ENCODE results near the gene SDF2L1. TPM values are rescaled to one million over a fixed set of nuclear protein-coding genes. Genes with fewer than 3 reads are reported as not detected.

Gene SDF2L1
- total and polyA plus RNA-seq, 2 donors (not counting 3 experiments of a cell fraction or from before 2014, with no cell fraction given): 66.7 to 79.5 TPM

GRCh38 chr22:21669026-21669425, 26.9 kb downstream of the SDF2L1 start:
- Histone ChIP-seq H3K9ac (replicated peaks; ENCODE audit: extremely low read depth, insufficient read depth, low read length) (no peak overlapping the region), H2AFZ (ENCODE audit: low read depth, low read length) (no peak overlapping the region), H3K4me3 (replicated peaks in 1 of 3; ENCODE audit: insufficient read depth in 1 of 3, low read depth in 1 of 3, low read length in 3 of 3) (no peak overlapping the region), H3K4me2 (ENCODE audit: insufficient read depth, low read length) (no peak overlapping the region), H3K79me2 (ENCODE audit: control insufficient read depth, insufficient read depth, low read length) (peaks cover 8% of the 10 kb centered on the region), H3K27me3 (ENCODE audit: control insufficient read depth in 2 of 2, insufficient read depth in 2 of 2, low read length in 2 of 2) (no peaks in the 10 kb centered on the region), H3K9me3 (replicated peaks; ENCODE audit: control insufficient read depth, insufficient read depth, low read length) (no peaks in the 10 kb centered on the region), H3K4me1 (ENCODE audit: control insufficient read depth, extremely low read depth, insufficient read depth, low read length) (peaks cover 7% of the 10 kb centered on the region), H4K20me1 (replicated peaks; ENCODE audit: control insufficient read depth, extremely low read depth, insufficient read depth, low read length) (no peaks in the 10 kb centered on the region), H3K9me1 (replicated peaks; ENCODE audit: control insufficient read depth, extremely low read depth, insufficient read depth, low read length) (no peaks in the 10 kb centered on the region), H3K27ac (ENCODE audit: insufficient read depth, low read depth, low read length) (no peak overlapping the region), H3K36me3 (ENCODE audit: control insufficient read depth in 2 of 2, extremely low read depth in 1 of 2, insufficient read depth in 2 of 2, low read length in 2 of 2) (peaks cover 0 to 25% of the 10 kb centered on the region in 2 experiments)
- FAIRE-seq (no peak), DNase-seq (ENCODE audit: low read depth, low spot score) (no peak)
- dilution Hi-C loops (cut with MboI; ENCODE audit: extremely low pct_ligation_motif_present, low sequenced_read_pairs): no loop called here
- ChIA-PET CTCF (no interaction called here), POLR2A (no interaction called here)
- BruUV-seq (replicated peaks): no TSS peak
- TF ChIP-seq FOS (IDR thresholded peaks at IDR 0.05; ENCODE audit: borderline replicate concordance, insufficient read depth, low read length) (no peak), GATA2 (IDR thresholded peaks at IDR 0.05; ENCODE audit: insufficient read depth, insufficient read length, low read depth, low read length) (no peak), MAX (IDR thresholded peaks at IDR 0.05; ENCODE audit: insufficient read depth, insufficient read length) (no peak), POLR2AphosphoS5 (IDR thresholded peaks at IDR 0.05; ENCODE audit: insufficient read depth, low read depth, low read length) (no peak), EZH2 (IDR thresholded peaks at IDR 0.05; ENCODE audit: borderline replicate concordance, low read depth, low read length, severe bottlenecking) (no peak), MYC (IDR thresholded peaks at IDR 0.05; ENCODE audit: low read depth, low read length) (no peak), CTCF (IDR thresholded peaks at IDR 0.05; ENCODE audit: extremely low read depth in 1 of 2, insufficient read depth in 1 of 2, low read depth in 1 of 2, low read length in 2 of 2) (no peak), JUN (IDR thresholded peaks at IDR 0.05; ENCODE audit: borderline replicate concordance, insufficient read depth, insufficient read length, low read depth) (no peak), POLR2A (IDR thresholded peaks at IDR 0.05; ENCODE audit: low read depth, low read length) (no peak)
- intact Hi-C loops (cut with micrococcal nuclease): no loop called here
